ENCODE measurements around the gene CBFA2T2. TPM values are rescaled to one million over a fixed set of nuclear protein-coding genes. Genes with fewer than 3 reads are reported as not detected.

The CBFA2T2 gene
- total RNA-seq, 3 donors from 2014 or later (not counting 1 experiment from before 2014, with no cell fraction given) = 16.5 to 27.5 (median 18.5) TPM

DNA sequence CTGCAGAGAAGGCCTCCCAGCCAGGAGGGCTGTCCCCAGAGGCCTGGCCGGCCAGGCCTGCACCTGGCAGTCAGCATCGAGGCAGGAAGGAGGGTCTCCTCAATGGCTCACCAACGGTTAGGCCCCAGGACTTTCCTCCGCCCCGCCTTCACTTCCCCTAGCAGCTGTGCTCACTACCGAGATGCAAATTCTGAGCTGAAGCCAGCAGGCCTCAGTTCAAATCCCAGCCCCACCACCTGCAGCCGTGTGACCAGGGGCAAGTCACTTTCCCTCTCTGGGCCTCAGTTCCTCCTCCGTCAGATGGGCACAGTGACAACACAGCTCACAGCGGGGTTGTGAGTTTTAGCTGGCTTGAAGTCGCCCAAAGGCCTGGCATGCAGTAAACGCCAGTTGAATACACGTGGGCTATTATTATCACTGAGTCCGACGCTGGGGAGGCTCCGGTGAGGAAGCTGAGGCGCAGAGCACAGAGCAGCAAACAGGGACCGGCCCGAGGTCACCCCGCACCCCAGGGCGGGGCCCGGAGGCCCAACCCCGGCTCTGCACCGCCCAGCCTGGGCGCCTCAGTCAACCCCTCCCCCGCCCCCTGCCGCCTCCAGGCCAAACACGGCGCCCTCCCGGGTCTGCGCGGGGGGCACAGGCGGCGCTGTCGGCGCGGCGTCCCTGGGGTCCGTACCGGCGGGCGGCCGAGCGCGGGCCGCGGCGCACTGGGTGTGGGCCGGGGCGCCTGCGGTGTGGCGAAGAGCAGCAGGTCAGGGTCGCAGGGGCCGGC is 195.6 kb downstream of the CBFA2T2 start:
- peak overlapping the region; percentile 8 for H3K4me3 ChIP-seq (ENCODE audit: low read length)
- no peaks in the 10 kb centered on the region for H3K27me3 ChIP-seq (ENCODE audit: control insufficient read depth, insufficient read depth, low read length)
- H3K36me3 Mint-ChIP-seq = no peaks in the 10 kb centered on the region
- peak overlapping the region; percentile 63 for H3K4me3 Mint-ChIP-seq
- TF ChIP-seq, protein P1, sequence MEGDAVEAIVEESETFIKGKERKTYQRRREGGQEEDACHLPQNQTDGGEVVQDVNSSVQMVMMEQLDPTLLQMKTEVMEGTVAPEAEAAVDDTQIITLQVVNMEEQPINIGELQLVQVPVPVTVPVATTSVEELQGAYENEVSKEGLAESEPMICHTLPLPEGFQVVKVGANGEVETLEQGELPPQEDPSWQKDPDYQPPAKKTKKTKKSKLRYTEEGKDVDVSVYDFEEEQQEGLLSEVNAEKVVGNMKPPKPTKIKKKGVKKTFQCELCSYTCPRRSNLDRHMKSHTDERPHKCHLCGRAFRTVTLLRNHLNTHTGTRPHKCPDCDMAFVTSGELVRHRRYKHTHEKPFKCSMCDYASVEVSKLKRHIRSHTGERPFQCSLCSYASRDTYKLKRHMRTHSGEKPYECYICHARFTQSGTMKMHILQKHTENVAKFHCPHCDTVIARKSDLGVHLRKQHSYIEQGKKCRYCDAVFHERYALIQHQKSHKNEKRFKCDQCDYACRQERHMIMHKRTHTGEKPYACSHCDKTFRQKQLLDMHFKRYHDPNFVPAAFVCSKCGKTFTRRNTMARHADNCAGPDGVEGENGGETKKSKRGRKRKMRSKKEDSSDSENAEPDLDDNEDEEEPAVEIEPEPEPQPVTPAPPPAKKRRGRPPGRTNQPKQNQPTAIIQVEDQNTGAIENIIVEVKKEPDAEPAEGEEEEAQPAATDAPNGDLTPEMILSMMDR (IDR thresholded peaks at IDR 0.05) = no peak
- no peak overlapping the region for H3K27ac ChIP-seq (ENCODE audit: low read length)
- H3K9me3 ChIP-seq (ENCODE audit: control insufficient read depth, insufficient read depth, low read length) = no peaks in the 10 kb centered on the region
- intact Hi-C loops (cut with micrococcal nuclease) = loop anchor here (1.0 to 2.0 kb wide), 2 partner anchors 19 to 35 kb away; partner anchors contain the start of genes ACTL10 and PXMP4
- no peaks in the 10 kb centered on the region for H3K27me3 Mint-ChIP-seq (ENCODE audit: low read depth in 2 of 2)
- ATAC-seq = peak in 1 of 3 donors; percentile 36
- H3K4me1 ChIP-seq (ENCODE audit: control insufficient read depth, insufficient read depth, low read length) = peaks cover 31% of the 10 kb centered on the region
- H3K27ac Mint-ChIP-seq = peak overlapping the region in 1 of 2 donors; percentile 65
- DNase-seq = peak in 1 of 2 donors; percentile 60
- H3K4me1 Mint-ChIP-seq = peaks cover 19 to 24% of the 10 kb centered on the region in 2 donors
- H3K36me3 ChIP-seq (ENCODE audit: control insufficient read depth, insufficient read depth, low read length) = no peaks in the 10 kb centered on the region
- no peaks in the 10 kb centered on the region for H3K9me3 Mint-ChIP-seq
- WGBS (ENCODE audit: insufficient coverage) = under 1% methylated on average over 53 of the region's 53 CpGs

- ATAC-seq = peak; percentile 91 to 97 (median 96)
- Histone ChIP-seq H3K27ac (ENCODE audit: low read length) (peak within 1 kb of the TSS; percentile 49), H3K27me3 (ENCODE audit: control insufficient read depth, insufficient read depth, low read length) (no peaks in the 10 kb centered on the region), H3K36me3 (ENCODE audit: control insufficient read depth, insufficient read depth, low read length) (no peaks in the 10 kb centered on the region), H3K9me3 (ENCODE audit: control insufficient read depth, insufficient read depth, low read length) (no peaks in the 10 kb centered on the region), H3K4me1 (ENCODE audit: control insufficient read depth, insufficient read depth, low read length) (peaks cover 39% of the 10 kb centered on the region), H3K4me3 (ENCODE audit: low read length) (peak within 1 kb of the TSS; percentile 25)
- Mint-ChIP-seq H3K4me3 (peak within 1 kb of the TSS; percentile 83), H3K36me3 (no peaks in the 10 kb centered on the region), H3K27ac (peak within 1 kb of the TSS; percentile 73 to 85), H3K9me3 (no peaks in the 10 kb centered on the region), H3K4me1 (peaks cover 19 to 24% of the 10 kb centered on the region in 2 donors), H3K27me3 (ENCODE audit: low read depth in 2 of 2) (no peaks in the 10 kb centered on the region)
- intact Hi-C loops (cut with micrococcal nuclease) = loop anchor here (1.0 to 2.0 kb wide), 2 partner anchors 20 to 34 kb away; partner anchors contain the start of genes ACTL10 and PXMP4
- peak; percentile 94 to 95 for DNase-seq
- TF ChIP-seq, protein P1 (IDR thresholded peaks at IDR 0.05) = peak; percentile 16
- WGBS (ENCODE audit: insufficient coverage) = 3% methylated on average over 101 of the region's 101 CpGs
These were observed 196.4 kb downstream of the CBFA2T2 start, which contains the start of gene E2F1 for GRCh38 chr20:33686100-33686983. Gene E2F1 (minus strand): TSS chr20:33686385. CDS start chr20:33686264, 121 bp downstream.

DNA sequence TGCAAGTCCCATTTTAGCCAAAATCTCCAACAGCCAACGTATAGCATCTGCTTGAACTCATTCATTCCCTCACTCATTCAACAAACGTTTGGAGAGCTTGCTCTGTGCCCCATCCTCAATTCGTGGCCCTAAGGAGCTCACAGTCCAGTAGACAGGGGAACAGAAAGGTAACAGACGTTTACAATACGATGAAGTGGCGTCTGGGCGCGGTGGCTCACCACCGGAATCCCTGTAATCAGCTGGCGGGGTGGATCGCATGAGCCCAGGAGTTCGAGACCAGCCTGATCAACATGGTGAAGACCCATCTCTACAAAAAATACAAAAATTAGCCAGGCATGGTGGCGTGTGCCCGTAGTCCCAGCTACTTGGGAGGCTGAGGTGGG is 197.1 kb downstream of the CBFA2T2 start:
- Histone ChIP-seq H3K27me3 (ENCODE audit: control insufficient read depth, insufficient read depth, low read length) (no peaks in the 10 kb centered on the region), H3K4me3 (ENCODE audit: low read length) (peak overlapping the region; percentile 25), H3K36me3 (ENCODE audit: control insufficient read depth, insufficient read depth, low read length) (no peaks in the 10 kb centered on the region), H3K9me3 (ENCODE audit: control insufficient read depth, insufficient read depth, low read length) (no peaks in the 10 kb centered on the region), H3K4me1 (ENCODE audit: control insufficient read depth, insufficient read depth, low read length) (peaks cover 39% of the 10 kb centered on the region), H3K27ac (ENCODE audit: low read length) (peak overlapping the region; percentile 49)
- ATAC-seq (no peak), DNase-seq (no peak)
- Mint-ChIP-seq H3K4me1 (peaks cover 19 to 24% of the 10 kb centered on the region in 2 donors), H3K27ac (peak overlapping the region; percentile 73 to 85), H3K27me3 (ENCODE audit: low read depth in 2 of 2) (no peaks in the 10 kb centered on the region), H3K4me3 (peak overlapping the region; percentile 83), H3K9me3 (no peaks in the 10 kb centered on the region), H3K36me3 (no peaks in the 10 kb centered on the region)
- TF ChIP-seq, protein P1 (IDR thresholded peaks at IDR 0.05) = no peak
- 89% methylated on average over 14 of the region's 14 CpGs for WGBS (ENCODE audit: insufficient coverage)
- intact Hi-C loops (cut with micrococcal nuclease) = loop anchor here (1.0 to 2.0 kb wide), 2 partner anchors 20 to 33 kb away; partner anchors contain the start of genes ACTL10 and PXMP4
